HepG2 (cell line): ENCODE measurements around the gene ABHD18. TPM values are rescaled to one million over a fixed set of nuclear protein-coding genes. Genes with fewer than 3 reads are reported as not detected.

Source experiments
- AGO1 ChIP-seq: fragments of 200-400 bp; formaldehyde crosslinking; IDR thresholded peaks from 2 replicates; pipeline ENCODE4 v1.6.1; 2017; ENCODE audit warnings: mild to moderate bottlenecking, low read depth, low read length, moderate library complexity; ENCODE audit not compliant: poor library complexity, severe bottlenecking
- ARNTL ChIP-seq: sonication (generic); formaldehyde crosslinking; IDR thresholded peaks from 2 replicates; pipeline ENCODE4 v1.4.0; 2020; ENCODE audit warnings: mild to moderate bottlenecking, missing genetic modification reagents
- ATAD3A ChIP-seq: sonication (generic); formaldehyde crosslinking; IDR thresholded peaks from 2 replicates; pipeline ENCODE4 v1.4.0; 2020; ENCODE audit warnings: missing genetic modification reagents
- FOXC1 ChIP-seq: sonication (generic); formaldehyde crosslinking; IDR thresholded peaks from 2 replicates; pipeline ENCODE4 v1.8.0; 2022; ENCODE audit warnings: mild to moderate bottlenecking, missing genetic modification reagents, borderline replicate concordance
- GTF3A ChIP-seq: sonication (generic); formaldehyde crosslinking; conservative IDR thresholded peaks from 2 replicates; pipeline ENCODE4 v1.4.0; 2020; ENCODE audit warnings: mild to moderate bottlenecking, missing genetic modification reagents
- HOXA9 ChIP-seq: sonication (generic); formaldehyde crosslinking; IDR thresholded peaks from 2 replicates; pipeline ENCODE4 v1.8.1; 2022; ENCODE audit warnings: missing genetic modification reagents, mild to moderate bottlenecking, moderate library complexity, borderline replicate concordance
- MLLT10 ChIP-seq: sonication (generic); formaldehyde crosslinking; IDR thresholded peaks from 2 replicates; pipeline ENCODE4 v1.4.0; 2020; ENCODE audit warnings: missing genetic modification reagents
- RFX5 ChIP-seq: IDR thresholded peaks from 2 replicates; pipeline ENCODE4 v1.6.1; 2011; ENCODE audit warnings: low read depth, low read length, improper control_type of control experiment
- SKI ChIP-seq: fragments of 450-650 bp; IDR thresholded peaks from one replicate; pipeline ENCODE4 v1.6.1; 2018; ENCODE audit warnings: mild to moderate bottlenecking; ENCODE audit not compliant: partially characterized antibody
- ZBTB42 ChIP-seq: sonication (generic); formaldehyde crosslinking; IDR thresholded peaks from 2 replicates; pipeline ENCODE4 v1.5.0; 2020; ENCODE audit warnings: mild to moderate bottlenecking, missing genetic modification reagents
- ZFP37 ChIP-seq: sonication (generic); formaldehyde crosslinking; IDR thresholded peaks from 2 replicates; pipeline ENCODE4 v1.4.0; 2020; ENCODE audit warnings: missing genetic modification reagents, borderline replicate concordance
- ZFP41 ChIP-seq: sonication (generic); formaldehyde crosslinking; IDR thresholded peaks from 2 replicates; pipeline ENCODE4 v1.4.0; 2020; ENCODE audit warnings: mild to moderate bottlenecking, missing genetic modification reagents, borderline replicate concordance
- ZNF382 ChIP-seq: sonication (generic); formaldehyde crosslinking; IDR thresholded peaks from 2 replicates; pipeline ENCODE4 v1.5.0; 2020; ENCODE audit warnings: missing genetic modification reagents, mild to moderate bottlenecking, borderline replicate concordance
- ZNF430 ChIP-seq: sonication (generic); formaldehyde crosslinking; IDR thresholded peaks from 2 replicates; pipeline ENCODE4 v1.9.0; 2021; ENCODE audit warnings: mild to moderate bottlenecking, missing genetic modification reagents
- ZNF530 ChIP-seq: sonication (generic); formaldehyde crosslinking; IDR thresholded peaks from 2 replicates; pipeline ENCODE4 v1.5.0; 2020; ENCODE audit warnings: low read depth, mild to moderate bottlenecking, missing genetic modification reagents
- ZNF556 ChIP-seq: sonication (generic); formaldehyde crosslinking; IDR thresholded peaks from 2 replicates; pipeline ENCODE4 v1.4.0; 2020; ENCODE audit warnings: mild to moderate bottlenecking, missing genetic modification reagents, borderline replicate concordance
- polyA plus RNA-seq, 8 experiments: library from polyadenylated mRNA; depleted of rRNA in 3 of 8; stranded (reverse) in 7 of 8; unstranded in 1 of 8; fragments of >200 nt; fragmentation: Illumina TruSeq in 4 of 8; extraction: Trizol in 4 of 8; gene quantifications; 2 replicates each; pipeline versions ENCODE4 v1.2.1 to v1.2.3, GENCODE V29; 2011 to 2016; ENCODE audit warnings: low read depth in 4 of 8, missing spikeins in 1 of 8, mixed read lengths in 1 of 8; ENCODE audit not compliant: insufficient read depth in 1 of 8
- total RNA-seq, 5 experiments: library from RNA; depleted of rRNA; stranded (reverse); fragments of >200 nt; fragmentation: Illumina TruSeq; extraction: Trizol; gene quantifications; 2 replicates each; pipeline ENCODE4 v1.2.3, GENCODE V29; 2016; ENCODE audit warnings: low read depth in 1 of 5
- TF ChIP-seq, protein P1 (sequence below): sonication (generic); formaldehyde crosslinking; IDR thresholded peaks from 2 replicates; pipeline ENCODE4 v1.8.0; 2022; ENCODE audit warnings: mild to moderate bottlenecking, missing genetic modification reagents
- TF ChIP-seq, protein P2 (sequence below): sonication (generic); formaldehyde crosslinking; conservative IDR thresholded peaks from 2 replicates; pipeline ENCODE4 v1.4.0; 2020; ENCODE audit warnings: missing genetic modification reagents
- TF ChIP-seq, protein P3 (sequence below): sonication (generic); formaldehyde crosslinking; IDR thresholded peaks from 2 replicates; pipeline ENCODE4 v1.8.0; 2023; ENCODE audit warnings: mild to moderate bottlenecking, missing genetic modification reagents
- TF ChIP-seq, protein P4 (sequence below): sonication (generic); formaldehyde crosslinking; IDR thresholded peaks from 2 replicates; pipeline ENCODE4 v1.4.0; 2020; ENCODE audit warnings: missing genetic modification reagents, borderline replicate concordance
- TF ChIP-seq, protein P5 (sequence below): sonication (generic); formaldehyde crosslinking; IDR thresholded peaks from 2 replicates; pipeline ENCODE4 v1.4.0; 2020; ENCODE audit warnings: missing genetic modification reagents

The ABHD18 gene
- total and polyA plus RNA-seq, 2 of the 13 experiments (the other 11 are each of a cell fraction or from before 2014, with no cell fraction given), result 5.5 to 16.3 TPM

DNA sequence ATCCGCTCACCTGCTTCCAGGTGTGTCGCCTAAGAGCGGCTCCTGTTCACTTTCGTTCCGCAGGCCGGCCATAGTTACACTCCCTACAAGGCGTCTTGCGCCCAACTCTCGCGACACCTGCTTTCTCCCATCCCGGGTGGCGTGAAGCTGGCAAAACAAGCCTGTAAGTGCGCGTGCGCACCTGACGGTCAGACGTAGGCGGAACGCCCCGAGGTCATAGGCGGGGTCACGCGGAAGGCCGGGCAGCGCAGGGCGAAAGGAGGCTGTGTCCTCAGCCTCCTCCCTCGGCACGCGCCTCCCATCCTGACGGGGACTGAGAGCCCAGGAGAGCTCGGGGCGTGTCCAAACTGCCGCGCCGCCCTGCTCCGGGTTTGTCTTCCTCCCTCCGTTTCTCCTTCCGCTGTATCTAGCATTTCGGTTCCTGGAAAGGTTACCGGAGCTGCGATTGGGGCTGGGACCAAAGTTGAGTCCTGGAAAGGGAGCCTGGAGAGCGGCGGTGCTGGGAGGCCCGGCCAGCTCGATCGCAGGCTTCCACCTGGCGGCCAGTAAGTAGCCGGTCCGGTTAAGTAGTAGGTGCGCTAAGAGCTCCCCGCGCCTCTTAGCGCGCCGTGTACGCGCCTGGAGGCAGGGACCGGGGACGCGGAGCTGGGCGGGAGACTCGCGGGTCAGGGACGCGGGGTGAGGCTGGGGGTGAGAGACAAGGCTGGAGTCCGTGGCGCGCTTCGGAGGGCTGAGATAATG is at the start of gene ABHD18, which contains the start of gene MFSD8 (continued):
- TF ChIP-seq, protein P1, sequence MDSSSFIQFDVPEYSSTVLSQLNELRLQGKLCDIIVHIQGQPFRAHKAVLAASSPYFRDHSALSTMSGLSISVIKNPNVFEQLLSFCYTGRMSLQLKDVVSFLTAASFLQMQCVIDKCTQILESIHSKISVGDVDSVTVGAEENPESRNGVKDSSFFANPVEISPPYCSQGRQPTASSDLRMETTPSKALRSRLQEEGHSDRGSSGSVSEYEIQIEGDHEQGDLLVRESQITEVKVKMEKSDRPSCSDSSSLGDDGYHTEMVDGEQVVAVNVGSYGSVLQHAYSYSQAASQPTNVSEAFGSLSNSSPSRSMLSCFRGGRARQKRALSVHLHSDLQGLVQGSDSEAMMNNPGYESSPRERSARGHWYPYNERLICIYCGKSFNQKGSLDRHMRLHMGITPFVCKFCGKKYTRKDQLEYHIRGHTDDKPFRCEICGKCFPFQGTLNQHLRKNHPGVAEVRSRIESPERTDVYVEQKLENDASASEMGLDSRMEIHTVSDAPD (CRISPR knock-in tag), result peak; percentile 39; the same call in 1 of the 2 replicates
- TF ChIP-seq ZBTB42 (CRISPR knock-in tag) (0 out of 2 replicates have a peak, but pooled peaks have one; percentile 51), ATAD3A (no peak), ZFP41 (no peak), GTF3A (CRISPR knock-in tag) (no peak), ARNTL (CRISPR knock-in tag) (peak; percentile 39; the same call in 1 of the 2 replicates), ZFP37 (CRISPR knock-in tag) (no peak), ZNF556 (no peak; the same call in 1 of the 2 replicates), SKI (peak; percentile 15), MLLT10 (CRISPR knock-in tag) (no peak), FOXC1 (CRISPR knock-in tag) (peak; percentile 63; the same call in 1 of the 2 replicates), ZNF382 (no peak), AGO1 (no peak), HOXA9 (CRISPR knock-in tag) (no peak), RFX5 (no peak), ZNF530 (CRISPR knock-in tag) (no peak), ZNF430 (CRISPR knock-in tag) (0 out of 2 replicates have a peak, but pooled peaks have one; percentile 19)
- TF ChIP-seq, protein P2, sequence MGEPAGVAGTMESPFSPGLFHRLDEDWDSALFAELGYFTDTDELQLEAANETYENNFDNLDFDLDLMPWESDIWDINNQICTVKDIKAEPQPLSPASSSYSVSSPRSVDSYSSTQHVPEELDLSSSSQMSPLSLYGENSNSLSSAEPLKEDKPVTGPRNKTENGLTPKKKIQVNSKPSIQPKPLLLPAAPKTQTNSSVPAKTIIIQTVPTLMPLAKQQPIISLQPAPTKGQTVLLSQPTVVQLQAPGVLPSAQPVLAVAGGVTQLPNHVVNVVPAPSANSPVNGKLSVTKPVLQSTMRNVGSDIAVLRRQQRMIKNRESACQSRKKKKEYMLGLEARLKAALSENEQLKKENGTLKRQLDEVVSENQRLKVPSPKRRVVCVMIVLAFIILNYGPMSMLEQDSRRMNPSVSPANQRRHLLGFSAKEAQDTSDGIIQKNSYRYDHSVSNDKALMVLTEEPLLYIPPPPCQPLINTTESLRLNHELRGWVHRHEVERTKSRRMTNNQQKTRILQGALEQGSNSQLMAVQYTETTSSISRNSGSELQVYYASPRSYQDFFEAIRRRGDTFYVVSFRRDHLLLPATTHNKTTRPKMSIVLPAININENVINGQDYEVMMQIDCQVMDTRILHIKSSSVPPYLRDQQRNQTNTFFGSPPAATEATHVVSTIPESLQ (CRISPR knock-in tag), result no peak
- TF ChIP-seq, protein P3, sequence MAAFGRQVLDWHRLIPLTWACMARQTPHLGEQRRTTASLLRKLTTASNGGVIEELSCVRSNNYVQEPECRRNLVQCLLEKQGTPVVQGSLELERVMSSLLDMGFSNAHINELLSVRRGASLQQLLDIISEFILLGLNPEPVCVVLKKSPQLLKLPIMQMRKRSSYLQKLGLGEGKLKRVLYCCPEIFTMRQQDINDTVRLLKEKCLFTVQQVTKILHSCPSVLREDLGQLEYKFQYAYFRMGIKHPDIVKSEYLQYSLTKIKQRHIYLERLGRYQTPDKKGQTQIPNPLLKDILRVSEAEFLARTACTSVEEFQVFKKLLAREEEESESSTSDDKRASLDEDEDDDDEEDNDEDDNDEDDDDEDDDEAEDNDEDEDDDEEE (CRISPR knock-in tag), result peak; percentile 92
- TF ChIP-seq, protein P4, sequence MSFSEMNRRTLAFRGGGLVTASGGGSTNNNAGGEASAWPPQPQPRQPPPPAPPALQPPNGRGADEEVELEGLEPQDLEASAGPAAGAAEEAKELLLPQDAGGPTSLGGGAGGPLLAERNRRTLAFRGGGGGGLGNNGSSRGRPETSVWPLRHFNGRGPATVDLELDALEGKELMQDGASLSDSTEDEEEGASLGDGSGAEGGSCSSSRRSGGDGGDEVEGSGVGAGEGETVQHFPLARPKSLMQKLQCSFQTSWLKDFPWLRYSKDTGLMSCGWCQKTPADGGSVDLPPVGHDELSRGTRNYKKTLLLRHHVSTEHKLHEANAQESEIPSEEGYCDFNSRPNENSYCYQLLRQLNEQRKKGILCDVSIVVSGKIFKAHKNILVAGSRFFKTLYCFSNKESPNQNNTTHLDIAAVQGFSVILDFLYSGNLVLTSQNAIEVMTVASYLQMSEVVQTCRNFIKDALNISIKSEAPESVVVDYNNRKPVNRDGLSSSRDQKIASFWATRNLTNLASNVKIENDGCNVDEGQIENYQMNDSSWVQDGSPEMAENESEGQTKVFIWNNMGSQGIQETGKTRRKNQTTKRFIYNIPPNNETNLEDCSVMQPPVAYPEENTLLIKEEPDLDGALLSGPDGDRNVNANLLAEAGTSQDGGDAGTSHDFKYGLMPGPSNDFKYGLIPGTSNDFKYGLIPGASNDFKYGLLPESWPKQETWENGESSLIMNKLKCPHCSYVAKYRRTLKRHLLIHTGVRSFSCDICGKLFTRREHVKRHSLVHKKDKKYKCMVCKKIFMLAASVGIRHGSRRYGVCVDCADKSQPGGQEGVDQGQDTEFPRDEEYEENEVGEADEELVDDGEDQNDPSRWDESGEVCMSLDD (CRISPR knock-in tag), result 0 out of 2 replicates have a peak, but pooled peaks have one; percentile 29
- TF ChIP-seq, protein P5, sequence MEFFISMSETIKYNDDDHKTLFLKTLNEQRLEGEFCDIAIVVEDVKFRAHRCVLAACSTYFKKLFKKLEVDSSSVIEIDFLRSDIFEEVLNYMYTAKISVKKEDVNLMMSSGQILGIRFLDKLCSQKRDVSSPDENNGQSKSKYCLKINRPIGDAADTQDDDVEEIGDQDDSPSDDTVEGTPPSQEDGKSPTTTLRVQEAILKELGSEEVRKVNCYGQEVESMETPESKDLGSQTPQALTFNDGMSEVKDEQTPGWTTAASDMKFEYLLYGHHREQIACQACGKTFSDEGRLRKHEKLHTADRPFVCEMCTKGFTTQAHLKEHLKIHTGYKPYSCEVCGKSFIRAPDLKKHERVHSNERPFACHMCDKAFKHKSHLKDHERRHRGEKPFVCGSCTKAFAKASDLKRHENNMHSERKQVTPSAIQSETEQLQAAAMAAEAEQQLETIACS, result peak; percentile 84
